ENCODE results near the gene CA5A. TPM values are rescaled to one million over a fixed set of nuclear protein-coding genes. Genes with fewer than 3 reads are reported as not detected.
"Not testable (repeated sequence)": the region's sequence is repeated elsewhere in the genome, so short reads cannot be mapped to it uniquely, and the experiment has no call there.

The CA5A gene
- total RNA-seq, 4 donors from 2014 or later = not detected

- TF ChIP-seq CTCF (IDR thresholded peaks at IDR 0.05) = no peak
- no peak for TF ChIP-seq POLR2A (IDR thresholded peaks at IDR 0.05)
- intact Hi-C loops (cut with DNase I; ENCODE audit: low total_unique reads) = no loop called here
- DNase-seq = no peak
Observed at GRCh38 chr16:87933140-87933495, 3.2 kb downstream of the CA5A start.

GRCh38 chr16:87932475-87933139 is 3.7 kb downstream of the CA5A start:
- DNase-seq; H3K4me1 ChIP-seq; H3K4me3 ChIP-seq; H3K27me3 ChIP-seq; H3K9me3 ChIP-seq; H3K27ac ChIP-seq; intact Hi-C loops (cut with DNase I; ENCODE audit: low total_unique reads); H3K36me3 ChIP-seq: not testable (repeated sequence)

More at GRCh38 chr16:87933140-87933495, 3.2 kb downstream of the CA5A start:
- H3K4me1 ChIP-seq = no peaks in the 10 kb centered on the region
- H3K27me3 ChIP-seq = no peaks in the 10 kb centered on the region
- H3K36me3 ChIP-seq = no peaks in the 10 kb centered on the region
- no peaks in the 10 kb centered on the region for H3K9me3 ChIP-seq
- no peak overlapping the region for H3K27ac ChIP-seq
- H3K4me3 ChIP-seq = no peak overlapping the region

GRCh38 chr16:87931504-87931903 is 4.8 kb downstream of the CA5A start:
- no peaks in the 10 kb centered on the region for H3K36me3 ChIP-seq
- H3K4me1 ChIP-seq = no peaks in the 10 kb centered on the region
- H3K9me3 ChIP-seq = no peaks in the 10 kb centered on the region
- DNase-seq = no peak
- intact Hi-C loops (cut with DNase I; ENCODE audit: low total_unique reads) = no loop called here
- TF ChIP-seq CTCF (IDR thresholded peaks at IDR 0.05) (no peak), POLR2A (IDR thresholded peaks at IDR 0.05) (no peak)
- no peak overlapping the region for H3K4me3 ChIP-seq
- H3K27ac ChIP-seq = no peak overlapping the region
- H3K27me3 ChIP-seq = no peaks in the 10 kb centered on the region

GRCh38 chr16:87930456-87930855 is 5.9 kb downstream of the CA5A start:
- intact Hi-C loops (cut with DNase I; ENCODE audit: low total_unique reads) = no loop called here
- Histone ChIP-seq H3K27ac (no peak overlapping the region), H3K4me1 (no peaks in the 10 kb centered on the region), H3K9me3 (no peaks in the 10 kb centered on the region), H3K27me3 (no peaks in the 10 kb centered on the region), H3K36me3 (no peaks in the 10 kb centered on the region), H3K4me3 (no peak overlapping the region)
- DNase-seq = no peak
- TF ChIP-seq CTCF (IDR thresholded peaks at IDR 0.05) (no peak), POLR2A (IDR thresholded peaks at IDR 0.05) (no peak)

- DNase-seq = no peak
- H3K27ac ChIP-seq = no peak overlapping the region
- H3K36me3 ChIP-seq = no peaks in the 10 kb centered on the region
- H3K9me3 ChIP-seq = no peaks in the 10 kb centered on the region
- TF ChIP-seq POLR2A (IDR thresholded peaks at IDR 0.05) (no peak), CTCF (IDR thresholded peaks at IDR 0.05) (no peak)
- no peaks in the 10 kb centered on the region for H3K4me1 ChIP-seq
- H3K27me3 ChIP-seq = no peaks in the 10 kb centered on the region
- H3K4me3 ChIP-seq = no peak overlapping the region
- intact Hi-C loops (cut with DNase I; ENCODE audit: low total_unique reads) = no loop called here
Observed at GRCh38 chr16:87929986-87930385, 6.3 kb downstream of the CA5A start.

GRCh38 chr16:87927195-87927562 is 9.2 kb downstream of the CA5A start:
- TF ChIP-seq POLR2A (IDR thresholded peaks at IDR 0.05) (no peak), CTCF (IDR thresholded peaks at IDR 0.05) (no peak)
- no peak for DNase-seq

More at GRCh38 chr16:87927195-87927562, 9.2 kb downstream of the CA5A start:
- Histone ChIP-seq H3K27ac (no peak overlapping the region), H3K36me3 (no peaks in the 10 kb centered on the region), H3K27me3 (no peaks in the 10 kb centered on the region), H3K4me3 (no peak overlapping the region), H3K4me1 (no peaks in the 10 kb centered on the region), H3K9me3 (no peaks in the 10 kb centered on the region)
- intact Hi-C loops (cut with DNase I; ENCODE audit: low total_unique reads) = no loop called here

Measured in uterus (tissue), 4 donors.